GM12878 (cell line): Measurements from ENCODE around the gene AKAP13. TPM values are rescaled to one million over a fixed set of nuclear protein-coding genes. Genes with fewer than 3 reads are reported as not detected.

Experiments used
- ATF7 ChIP-seq: fragments of 450-650 bp; IDR thresholded peaks from 2 replicates; pipeline ENCODE4 v1.6.1; 2016; ENCODE audit warnings: low read depth, mild to moderate bottlenecking
- CBFB ChIP-seq: IDR thresholded peaks from 2 replicates; pipeline ENCODE4 v1.6.1; 2016; ENCODE audit warnings: antibody characterized with exemption, low read depth
- DPF2 ChIP-seq: fragments of 450-650 bp; IDR thresholded peaks from 2 replicates; pipeline ENCODE4 v1.6.1; 2017; ENCODE audit warnings: mild to moderate bottlenecking
- EP300 ChIP-seq, 2 experiments: fragments of 150-350 bp in 1 of 2; IDR thresholded peaks; 2 replicates each; pipeline ENCODE4 v1.6.1; 2011 to 2012; ENCODE audit warnings: low read depth in 2 of 2, low read length in 2 of 2, borderline replicate concordance in 1 of 2, improper control_type of control experiment in 1 of 2, inconsistent platforms in 1 of 2; ENCODE audit not compliant: control insufficient read depth in 1 of 2
- IRF3 ChIP-seq: fragments of 450-650 bp; IDR thresholded peaks from 2 replicates; pipeline ENCODE4 v1.6.1; 2014; ENCODE audit warnings: mild to moderate bottlenecking
- KAT2A ChIP-seq: conservative IDR thresholded peaks from 2 replicates; pipeline ENCODE4 v1.6.1; 2011; ENCODE audit warnings: low read depth, low read length; ENCODE audit not compliant: control insufficient read depth
- NBN ChIP-seq: fragments of 450-650 bp; IDR thresholded peaks from 2 replicates; pipeline ENCODE4 v1.6.1; 2016
- NR2F1 ChIP-seq: fragments of 450-650 bp; conservative IDR thresholded peaks from 2 replicates; pipeline ENCODE4 v1.6.1; 2017; ENCODE audit warnings: mild to moderate bottlenecking
- RAD51 ChIP-seq: fragments of 450-650 bp; IDR thresholded peaks from 2 replicates; pipeline ENCODE4 v1.6.1; 2016; ENCODE audit warnings: moderate library complexity, mild to moderate bottlenecking, inconsistent platforms
- REST ChIP-seq: IDR thresholded peaks from 2 replicates; pipeline ENCODE4 v1.6.1; 2012; ENCODE audit warnings: mild to moderate bottlenecking, low read depth, low read length
- SMAD5 ChIP-seq: IDR thresholded peaks from 2 replicates; pipeline ENCODE4 v1.6.1; 2016; ENCODE audit warnings: antibody characterized with exemption, low read depth
- TAF1 ChIP-seq: IDR thresholded peaks from 2 replicates; pipeline ENCODE4 v1.6.1; 2011; ENCODE audit warnings: mild to moderate bottlenecking, low read depth, low read length, borderline replicate concordance
- TARDBP ChIP-seq: IDR thresholded peaks from 2 replicates; pipeline ENCODE4 v1.6.1; 2016; ENCODE audit warnings: borderline replicate concordance
- YY1 ChIP-seq: IDR thresholded peaks from 2 replicates; pipeline ENCODE4 v1.6.1; 2011; ENCODE audit warnings: low read depth, mild to moderate bottlenecking, low read length
- ZNF207 ChIP-seq: fragments of 450-650 bp; IDR thresholded peaks from 2 replicates; pipeline ENCODE4 v1.6.1; 2014; ENCODE audit warnings: antibody characterized with exemption, mild to moderate bottlenecking, borderline replicate concordance
- ZNF274 ChIP-seq: IDR thresholded peaks from one replicate; pipeline ENCODE4 v1.8.0; 2011; ENCODE audit not compliant: insufficient read length, insufficient read depth
- ZSCAN29 ChIP-seq: fragments of 450-650 bp; IDR thresholded peaks from 2 replicates; pipeline ENCODE4 v1.6.1; 2017; ENCODE audit warnings: mild to moderate bottlenecking, moderate library complexity
- polyA plus RNA-seq, 11 experiments: library from polyadenylated mRNA; depleted of rRNA in 4 of 11; unstranded in 6 of 11; stranded (reverse) in 5 of 11; fragments of >200 nt; fragmentation: Nextera tagmentation in 4 of 11; fragmentation: Illumina TruSeq in 1 of 11; extraction: Ambion mirVana in 4 of 11; extraction: Trizol in 1 of 11; gene quantifications; 1 replicate in 1 of 11; 2 replicates in 10 of 11; pipeline versions ENCODE4 v1.2.1 to v1.2.3, GENCODE V29; 2011 to 2016; ENCODE audit warnings: inconsistent platforms in 2 of 11, missing spikeins in 2 of 11, low read depth in 1 of 11
- total RNA-seq, 4 experiments: library from RNA; depleted of rRNA in 3 of 4; stranded (reverse); fragments of >200 nt in 3 of 4; fragmentation: Illumina TruSeq in 1 of 4; extraction: Trizol in 1 of 4; gene quantifications; 2 replicates each; pipeline versions ENCODE4 v1.2.1 to v1.2.3, GENCODE V29; 2013 to 2021
- TF ChIP-seq, protein P1 (sequence below): fragments of 450-650 bp; IDR thresholded peaks from 2 replicates; pipeline ENCODE4 v1.6.1; 2016; ENCODE audit warnings: mild to moderate bottlenecking

AKAP13 gene
- total and polyA plus RNA-seq, 10 of the 15 experiments (the other 5 are each of a cell fraction or from before 2014, with no cell fraction given): 14.4 to 74.9 (median 55.1) TPM

DNA sequence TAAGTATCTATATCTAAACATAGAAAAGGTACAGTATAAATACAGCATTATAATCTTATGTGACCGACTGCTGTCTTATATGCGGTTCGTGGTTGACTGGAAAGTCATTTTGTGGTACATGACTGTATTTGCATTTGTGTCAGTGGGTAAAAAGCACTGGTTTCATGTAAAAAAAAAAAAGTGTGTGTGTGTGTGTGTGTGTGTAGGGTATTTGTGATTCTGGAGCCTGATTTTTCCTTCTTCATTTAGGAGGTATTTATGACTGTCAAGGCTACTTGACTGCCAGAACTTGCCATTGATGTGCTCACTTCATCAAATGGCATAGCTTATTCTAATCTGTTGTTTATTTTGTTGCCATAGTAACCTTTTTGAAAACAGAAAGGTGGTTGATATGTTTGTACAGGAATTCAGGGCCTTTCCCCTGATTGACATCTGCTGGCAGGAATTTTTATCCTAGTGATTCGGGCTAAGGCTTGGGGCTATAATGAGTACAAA, 63.2 kb downstream of the AKAP13 start (continued):
- TF ChIP-seq IRF3 (no peak), KAT2A (no peak), RAD51 (peak; percentile 46; the same call in 1 of the 2 replicates), ZNF274 (no peak), TAF1 (no peak), ZSCAN29 (no peak; the same call in 1 of the 2 replicates), TARDBP (0 out of 2 replicates have a peak, but pooled peaks have one; percentile 41), EP300 (IDR thresholded peaks at IDR 0.05; ENCODE audit: borderline replicate concordance in 1 of 2, control insufficient read depth in 1 of 2, low read depth in 2 of 2, low read length in 2 of 2) (peak; percentile 68 to 89; a peak in 3 of 4 replicates), NBN (peak; percentile 88), ATF7 (peak; percentile 83), NR2F1 (no peak; the same call in 1 of the 2 replicates), CBFB (peak; percentile 90), SMAD5 (no peak), ZNF207 (no peak), REST (no peak), YY1 (no peak), DPF2 (peak; percentile 49)
- TF ChIP-seq, protein P1, sequence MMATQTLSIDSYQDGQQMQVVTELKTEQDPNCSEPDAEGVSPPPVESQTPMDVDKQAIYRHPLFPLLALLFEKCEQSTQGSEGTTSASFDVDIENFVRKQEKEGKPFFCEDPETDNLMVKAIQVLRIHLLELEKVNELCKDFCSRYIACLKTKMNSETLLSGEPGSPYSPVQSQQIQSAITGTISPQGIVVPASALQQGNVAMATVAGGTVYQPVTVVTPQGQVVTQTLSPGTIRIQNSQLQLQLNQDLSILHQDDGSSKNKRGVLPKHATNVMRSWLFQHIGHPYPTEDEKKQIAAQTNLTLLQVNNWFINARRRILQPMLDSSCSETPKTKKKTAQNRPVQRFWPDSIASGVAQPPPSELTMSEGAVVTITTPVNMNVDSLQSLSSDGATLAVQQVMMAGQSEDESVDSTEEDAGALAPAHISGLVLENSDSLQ: peak; percentile 76
- TF ChIP-seq, all 136 proteins: peak for 39
